ENCODE results near the gene WDR6. TPM values are rescaled to one million over a fixed set of nuclear protein-coding genes. Genes with fewer than 3 reads are reported as not detected.

Gene WDR6
- total RNA-seq, 1 experiment from 2014 or later: 87.3 TPM

GRCh38 chr3:49027634-49028033 is 20.4 kb downstream of the WDR6 start:
- DNase-seq (ENCODE audit: low read depth): no peak

GRCh38 chr3:49028298-49028672 is 21.1 kb downstream of the WDR6 start:
- no peak for DNase-seq (ENCODE audit: low read depth)

- peak; percentile 86 for DNase-seq (ENCODE audit: low read depth)
Observed at GRCh38 chr3:49028673-49029562, 21.7 kb downstream of the WDR6 start, which contains the start of gene IMPDH2. Gene IMPDH2 (minus strand): TSS chr3:49029398. CDS start chr3:49029350, 48 bp downstream.

- no peak for DNase-seq (ENCODE audit: low read depth)
Observed at GRCh38 chr3:49029563-49029884, 22.3 kb downstream of the WDR6 start.

- DNase-seq (ENCODE audit: low read depth): no peak
Observed at GRCh38 chr3:49030321-49030720, 23.1 kb downstream of the WDR6 start.

GRCh38 chr3:49032646-49033304 is 25.6 kb downstream of the WDR6 start:
- DNase-seq (ENCODE audit: low read depth): no peak

- no peak for DNase-seq (ENCODE audit: low read depth)
Observed at GRCh38 chr3:49034650-49035049, 27.5 kb downstream of the WDR6 start.

- no peak for DNase-seq (ENCODE audit: low read depth)
Observed at GRCh38 chr3:49035281-49035680, 28.1 kb downstream of the WDR6 start.

- DNase-seq (ENCODE audit: low read depth): no peak
Observed at GRCh38 chr3:49053543-49053942, 46.4 kb downstream of the WDR6 start.

- no peak for DNase-seq (ENCODE audit: low read depth)
Observed at GRCh38 chr3:49054344-49054862, 47.2 kb downstream of the WDR6 start.

GRCh38 chr3:49057268-49057667 is 50.1 kb downstream of the WDR6 start:
- no peak for DNase-seq (ENCODE audit: low read depth)

- DNase-seq (ENCODE audit: low read depth): no peak
Observed at GRCh38 chr3:49058011-49058410, 50.8 kb downstream of the WDR6 start.

Other genes with a start within 250 kb of the WDR6 start
- 41.3 and 48.3 TPM in 2 replicates for gene PRKAR2A, start 159.5 kb upstream of the WDR6 start, total RNA-seq (2014; rRNA removed)
- 14.5 and 17.5 TPM in 2 replicates for gene SLC25A20, start 108.5 kb upstream of the WDR6 start, total RNA-seq (2014; rRNA removed)
- gene ARIH2, start 88.5 kb upstream of the WDR6 start, total RNA-seq (2014; rRNA removed): 73.2 and 84.3 TPM in 2 replicates
- 16.2 and 21.0 TPM in 2 replicates for gene P4HTM, start 17.1 kb upstream of the WDR6 start, total RNA-seq (2014; rRNA removed)
- gene DALRD3, start 11.2 kb downstream of the WDR6 start, total RNA-seq (2014; rRNA removed): 42.5 and 45.7 TPM in 2 replicates
- 116 and 162 TPM in 2 replicates for gene NDUFAF3, start 14.7 kb downstream of the WDR6 start, total RNA-seq (2014; rRNA removed)
- 325 and 336 TPM in 2 replicates for gene IMPDH2, start 22.0 kb downstream of the WDR6 start, total RNA-seq (2014; rRNA removed)
- 74.6 and 83.8 TPM in 2 replicates for gene QRICH1, start 86.7 kb downstream of the WDR6 start, total RNA-seq (2014; rRNA removed)
- gene QARS1, start 97.4 kb downstream of the WDR6 start, total RNA-seq (2014; rRNA removed): 161 and 208 TPM in 2 replicates
- 54.4 and 57.6 TPM in 2 replicates for gene USP19, start 113.4 kb downstream of the WDR6 start, total RNA-seq (2014; rRNA removed)
- 238 and 248 TPM in 2 replicates for gene LAMB2, start 125.7 kb downstream of the WDR6 start, total RNA-seq (2014; rRNA removed)
- 43.7 and 44.3 TPM in 2 replicates for gene CCDC71, start 158.9 kb downstream of the WDR6 start, total RNA-seq (2014; rRNA removed)
- 17.1 and 19.1 TPM in 2 replicates for gene KLHDC8B, start 164.2 kb downstream of the WDR6 start, total RNA-seq (2014; rRNA removed)

Data from LHCN-M2 (cell line).